Natural killer cell (primary cell): Measurements from ENCODE around the gene CAPN5. TPM values are rescaled to one million over a fixed set of nuclear protein-coding genes. Genes with fewer than 3 reads are reported as not detected.

Experiments used
- ATAC-seq, 3 donors: fragments of 150-1000 bp in 2 of 3; fragments of 200-7000 bp in 1 of 3; cut with Tn5 transposase; 1 replicate in 1 of 3; 2 replicates in 2 of 3; pipeline ENCODE4 v1.10.0; 2021; ENCODE audit warnings: mild to moderate bottlenecking in 2 of 3, moderate library complexity in 2 of 3
- DNase-seq, 2 donors: peaks; one replicate each; pipeline versions ENCODE4 v3.0.0 to v3.0.0-alpha.2; 2013 to 2021; ENCODE audit warnings: mixed read lengths in 1 of 2
- H3K27ac ChIP-seq: one replicate; pipeline ENCODE4 v1.5.1; 2013; ENCODE audit warnings: mild to moderate bottlenecking, low read length
- H3K27me3 ChIP-seq: one replicate; pipeline ENCODE4 v1.6.1; 2013; ENCODE audit warnings: low read length; ENCODE audit not compliant: control insufficient read depth, insufficient read depth
- H3K36me3 ChIP-seq: one replicate; pipeline ENCODE4 v1.6.1; 2013; ENCODE audit warnings: low read length; ENCODE audit not compliant: control insufficient read depth, insufficient read depth
- H3K4me1 ChIP-seq: one replicate; pipeline ENCODE4 v1.6.1; 2013; ENCODE audit warnings: low read length; ENCODE audit not compliant: control insufficient read depth, insufficient read depth
- H3K4me3 ChIP-seq: one replicate; pipeline ENCODE4 v1.5.1; 2013; ENCODE audit warnings: low read length
- H3K9me3 ChIP-seq: one replicate; pipeline ENCODE4 v1.6.1; 2013; ENCODE audit warnings: low read length; ENCODE audit not compliant: control insufficient read depth, insufficient read depth
- H3K27ac Mint-ChIP-seq, 2 donors: one replicate each; pipeline ENCODE4 v1.8.0; 2022; ENCODE audit warnings: mild to moderate bottlenecking in 2 of 2, mixed read lengths in 2 of 2, moderate library complexity in 1 of 2
- H3K27me3 Mint-ChIP-seq, 2 donors: one replicate each; pipeline ENCODE4 v1.8.0; 2022; ENCODE audit warnings: low read depth in 2 of 2, mixed read lengths in 2 of 2
- H3K36me3 Mint-ChIP-seq: one replicate; pipeline ENCODE4 v1.8.0; 2022; ENCODE audit warnings: mixed read lengths
- H3K4me1 Mint-ChIP-seq, 2 donors: one replicate each; pipeline ENCODE4 v1.8.0; 2022; ENCODE audit warnings: mixed read lengths in 2 of 2
- H3K4me3 Mint-ChIP-seq: one replicate; pipeline ENCODE4 v1.8.0; 2022; ENCODE audit warnings: mild to moderate bottlenecking, moderate library complexity, mixed read lengths
- H3K9me3 Mint-ChIP-seq, 2 donors: one replicate each; pipeline ENCODE4 v1.8.0; 2022; ENCODE audit warnings: mixed read lengths in 2 of 2
- WGBS: methylation state at CpG from one replicate; pipeline ENCODE4 v1.1.7; 2013; ENCODE audit warnings: missing lambda C conversion rate; ENCODE audit not compliant: insufficient coverage; 5-methylcytosine and 5-hydroxymethylcytosine counted together
- intact Hi-C: fragments of 100-400 bp; cut with micrococcal nuclease; formaldehyde crosslinking; loops from one replicate; pipeline ENCODE4 v1.14.2; 2022
- total RNA-seq, 4 donors: library from RNA; stranded (reverse); fragments of 120-200 nt in 1 of 4; gene quantifications; one replicate each; pipeline versions ENCODE4 v1.2.3 to v1.2.4, GENCODE V29; 2013 to 2022
- TF ChIP-seq, protein P1 (sequence below): fragments of 200-600 bp; IDR thresholded peaks from one replicate; pipeline ENCODE4 v1.8.0; 2022; ENCODE audit warnings: antibody characterized with exemption

Gene CAPN5
- total RNA-seq, 3 donors from 2014 or later (not counting 1 experiment from before 2014, with no cell fraction given), result 32.3 to 34.5 (median 34.3) TPM

GRCh38 chr11:77044886-77045285, 21.9 kb upstream of the CAPN5 start:
- no peak for ATAC-seq
- intact Hi-C loops, result no loop called here
- Mint-ChIP-seq H3K27me3 (peaks cover 30 to 36% of the 10 kb centered on the region in 2 donors), H3K4me1 (peaks cover 13 to 20% of the 10 kb centered on the region in 2 donors), H3K27ac (no peak overlapping the region), H3K4me3 (no peak overlapping the region), H3K36me3 (no peaks in the 10 kb centered on the region), H3K9me3 (no peaks in the 10 kb centered on the region)
- Histone ChIP-seq H3K4me1 (peaks cover 10% of the 10 kb centered on the region), H3K27ac (no peak overlapping the region), H3K36me3 (no peaks in the 10 kb centered on the region), H3K4me3 (no peak overlapping the region), H3K27me3 (peaks cover 14% of the 10 kb centered on the region), H3K9me3 (no peaks in the 10 kb centered on the region)
- TF ChIP-seq, protein P1, sequence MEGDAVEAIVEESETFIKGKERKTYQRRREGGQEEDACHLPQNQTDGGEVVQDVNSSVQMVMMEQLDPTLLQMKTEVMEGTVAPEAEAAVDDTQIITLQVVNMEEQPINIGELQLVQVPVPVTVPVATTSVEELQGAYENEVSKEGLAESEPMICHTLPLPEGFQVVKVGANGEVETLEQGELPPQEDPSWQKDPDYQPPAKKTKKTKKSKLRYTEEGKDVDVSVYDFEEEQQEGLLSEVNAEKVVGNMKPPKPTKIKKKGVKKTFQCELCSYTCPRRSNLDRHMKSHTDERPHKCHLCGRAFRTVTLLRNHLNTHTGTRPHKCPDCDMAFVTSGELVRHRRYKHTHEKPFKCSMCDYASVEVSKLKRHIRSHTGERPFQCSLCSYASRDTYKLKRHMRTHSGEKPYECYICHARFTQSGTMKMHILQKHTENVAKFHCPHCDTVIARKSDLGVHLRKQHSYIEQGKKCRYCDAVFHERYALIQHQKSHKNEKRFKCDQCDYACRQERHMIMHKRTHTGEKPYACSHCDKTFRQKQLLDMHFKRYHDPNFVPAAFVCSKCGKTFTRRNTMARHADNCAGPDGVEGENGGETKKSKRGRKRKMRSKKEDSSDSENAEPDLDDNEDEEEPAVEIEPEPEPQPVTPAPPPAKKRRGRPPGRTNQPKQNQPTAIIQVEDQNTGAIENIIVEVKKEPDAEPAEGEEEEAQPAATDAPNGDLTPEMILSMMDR, result no peak
- WGBS, result 94% methylated on average over 9 of the region's 9 CpGs
- no peak for DNase-seq

DNA sequence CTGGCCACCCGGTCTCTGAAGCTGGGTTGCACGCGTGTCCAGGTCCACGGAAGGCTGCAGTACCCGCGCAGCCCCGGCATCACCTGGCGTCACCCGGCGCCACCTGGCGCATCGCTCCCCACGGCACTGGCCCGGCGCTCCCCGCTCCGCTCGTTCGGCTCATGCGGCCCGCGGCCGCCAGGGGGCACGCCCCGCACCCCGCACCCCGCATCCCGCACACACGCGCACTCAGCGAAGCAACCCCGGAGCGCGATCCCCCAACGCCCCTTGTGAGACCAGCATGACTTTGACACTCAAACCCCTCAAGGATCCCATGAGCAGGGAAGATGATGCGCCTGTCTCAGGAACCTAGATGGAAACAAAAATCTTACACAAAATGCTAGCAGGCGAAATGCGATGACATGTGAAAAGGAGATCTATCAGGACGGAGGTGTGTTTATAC, 20.7 kb upstream of the CAPN5 start:
- Histone ChIP-seq H3K4me3 (no peak overlapping the region), H3K36me3 (no peaks in the 10 kb centered on the region), H3K4me1 (peaks cover 7% of the 10 kb centered on the region), H3K27ac (no peak overlapping the region), H3K27me3 (peaks cover 7% of the 10 kb centered on the region), H3K9me3 (no peaks in the 10 kb centered on the region)
- Mint-ChIP-seq H3K27me3 (peaks cover 22 to 26% of the 10 kb centered on the region in 2 donors), H3K4me3 (no peak overlapping the region), H3K9me3 (no peaks in the 10 kb centered on the region), H3K36me3 (no peaks in the 10 kb centered on the region), H3K27ac (no peak overlapping the region), H3K4me1 (peaks cover 13 to 20% of the 10 kb centered on the region in 2 donors)
- intact Hi-C loops, result no loop called here
- WGBS, result 7% methylated on average over 39 of the region's 39 CpGs
- DNase-seq (peak in 1 of 2 donors; percentile 78), ATAC-seq (peak in 2 of 3 donors; percentile 28 to 37)
- TF ChIP-seq, protein P1, result peak; percentile 43

- H3K27me3 ChIP-seq, result peaks cover 7% of the 10 kb centered on the region
- ATAC-seq (peak; percentile 89 to 92 (median 92)), DNase-seq (peak; percentile 57 to 97)
- 0% methylated on average over 11 of the region's 15 CpGs for WGBS
- Mint-ChIP-seq H3K9me3 (no peaks in the 10 kb centered on the region), H3K27me3 (peaks cover 18 to 23% of the 10 kb centered on the region in 2 donors), H3K4me1 (peaks cover 13 to 20% of the 10 kb centered on the region in 2 donors), H3K27ac (peak overlapping the region; percentile 47 to 74), H3K36me3 (no peaks in the 10 kb centered on the region), H3K4me3 (peak overlapping the region; percentile 83)
- H3K9me3 ChIP-seq, result no peaks in the 10 kb centered on the region
- TF ChIP-seq, protein P1, result peak; percentile 62
- H3K4me3 ChIP-seq, result peak overlapping the region; percentile 36
- H3K36me3 ChIP-seq, result no peaks in the 10 kb centered on the region
- intact Hi-C loops, result loop anchor here (1.0 kb wide), 2 partner anchors 44 to 141 kb away; no protein-coding TSS in a partner anchor
- peaks cover 7% of the 10 kb centered on the region for H3K4me1 ChIP-seq
- H3K27ac ChIP-seq, result peak overlapping the region; percentile 7
Observed at GRCh38 chr11:77047007-77047927, 19.5 kb upstream of the CAPN5 start.
